ENCODE measurements around the gene TNRC18.

DNA sequence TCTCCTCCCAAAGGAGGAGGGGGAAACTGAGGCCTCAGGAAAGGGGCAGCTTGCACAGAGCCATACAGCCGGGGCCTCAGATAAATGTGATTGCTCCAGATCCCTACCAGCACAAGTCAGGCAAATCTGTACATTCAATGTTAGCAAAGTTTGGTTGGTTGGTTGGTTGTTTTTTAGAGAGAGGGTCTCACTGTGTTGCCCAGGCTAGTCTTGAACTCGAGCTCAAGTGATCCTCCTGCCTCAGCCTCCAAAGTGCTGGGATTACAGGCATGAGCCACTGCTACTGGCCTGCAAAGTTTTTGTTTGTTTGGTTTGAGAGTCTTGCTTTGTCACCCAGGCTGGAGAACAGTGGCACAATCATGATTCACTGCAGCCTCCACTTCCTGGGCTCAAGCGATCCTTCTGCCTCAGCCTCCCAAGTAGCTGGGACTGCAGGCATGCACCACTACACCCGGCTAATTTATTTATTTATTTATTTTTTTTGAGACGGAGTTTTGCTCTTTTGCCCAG is 30.0 kb upstream of the TNRC18 start:
- TF ChIP-seq POLR2AphosphoS5 (IDR thresholded peaks at IDR 0.05; ENCODE audit: low read depth, low read length), result no peak
- TF ChIP-seq POLR2A (IDR thresholded peaks at IDR 0.05; ENCODE audit: low read depth, low read length), result no peak
- TF ChIP-seq TAF1 (IDR thresholded peaks at IDR 0.05; ENCODE audit: low read depth, low read length), result no peak
